Bronchus fibroblast of lung (primary cell): ENCODE measurements around the gene MIER2. TPM values are rescaled to one million over a fixed set of nuclear protein-coding genes. Genes with fewer than 3 reads are reported as not detected.

Experiments
- total RNA-seq: library from RNA; depleted of rRNA; stranded (reverse); fragments of >200 nt; gene quantifications from 2 replicates; pipeline ENCODE4 v1.2.3, GENCODE V29; 2015

MIER2 gene, protein sequence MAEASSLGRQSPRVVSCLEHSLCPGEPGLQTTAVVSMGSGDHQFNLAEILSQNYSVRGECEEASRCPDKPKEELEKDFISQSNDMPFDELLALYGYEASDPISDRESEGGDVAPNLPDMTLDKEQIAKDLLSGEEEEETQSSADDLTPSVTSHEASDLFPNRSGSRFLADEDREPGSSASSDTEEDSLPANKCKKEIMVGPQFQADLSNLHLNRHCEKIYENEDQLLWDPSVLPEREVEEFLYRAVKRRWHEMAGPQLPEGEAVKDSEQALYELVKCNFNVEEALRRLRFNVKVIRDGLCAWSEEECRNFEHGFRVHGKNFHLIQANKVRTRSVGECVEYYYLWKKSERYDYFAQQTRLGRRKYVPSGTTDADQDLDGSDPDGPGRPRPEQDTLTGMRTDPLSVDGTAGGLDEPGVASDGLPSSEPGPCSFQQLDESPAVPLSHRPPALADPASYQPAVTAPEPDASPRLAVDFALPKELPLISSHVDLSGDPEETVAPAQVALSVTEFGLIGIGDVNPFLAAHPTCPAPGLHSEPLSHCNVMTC
- total RNA-seq, result 14.4 and 20.2 TPM in 2 replicates

DNA sequence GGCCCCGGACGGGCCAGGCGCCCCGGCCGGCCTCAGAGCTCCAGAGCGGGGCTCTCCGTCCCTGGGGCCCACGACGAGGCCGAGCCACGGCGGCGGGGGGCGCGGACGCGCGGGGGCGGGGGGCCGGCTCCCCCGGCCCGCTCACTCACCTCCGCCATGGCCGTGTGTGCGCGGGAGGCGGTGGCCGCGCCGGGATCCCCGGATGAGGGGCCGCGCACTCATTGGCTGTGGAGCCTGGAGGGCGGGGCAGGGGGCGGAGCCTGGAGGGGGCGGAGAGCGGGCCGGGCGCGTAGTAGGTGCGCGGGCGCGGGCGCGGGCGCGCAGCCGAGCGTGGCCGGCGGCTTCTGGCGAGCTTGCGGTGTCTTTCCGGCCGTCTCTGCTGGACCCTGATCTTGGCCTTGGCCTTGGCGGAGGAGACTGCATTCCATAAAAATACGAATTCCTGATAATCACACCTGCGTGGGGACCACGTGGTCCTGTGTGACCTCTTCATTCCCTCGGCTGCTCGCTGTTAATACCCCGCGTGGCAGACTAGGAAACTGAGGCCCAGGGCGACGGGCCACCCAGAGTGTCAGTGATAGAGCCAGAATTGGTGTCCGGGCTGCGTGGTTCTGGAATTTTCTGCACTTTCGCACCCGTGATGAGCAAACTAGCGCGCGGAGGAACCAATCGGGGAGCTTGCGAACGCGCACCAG lies at the start of gene MIER2:
MIER2 (minus strand) TSS at position 172 of the 695 bp plus-strand sequence; CDS start at position 158, 14 bp downstream.

DNA sequence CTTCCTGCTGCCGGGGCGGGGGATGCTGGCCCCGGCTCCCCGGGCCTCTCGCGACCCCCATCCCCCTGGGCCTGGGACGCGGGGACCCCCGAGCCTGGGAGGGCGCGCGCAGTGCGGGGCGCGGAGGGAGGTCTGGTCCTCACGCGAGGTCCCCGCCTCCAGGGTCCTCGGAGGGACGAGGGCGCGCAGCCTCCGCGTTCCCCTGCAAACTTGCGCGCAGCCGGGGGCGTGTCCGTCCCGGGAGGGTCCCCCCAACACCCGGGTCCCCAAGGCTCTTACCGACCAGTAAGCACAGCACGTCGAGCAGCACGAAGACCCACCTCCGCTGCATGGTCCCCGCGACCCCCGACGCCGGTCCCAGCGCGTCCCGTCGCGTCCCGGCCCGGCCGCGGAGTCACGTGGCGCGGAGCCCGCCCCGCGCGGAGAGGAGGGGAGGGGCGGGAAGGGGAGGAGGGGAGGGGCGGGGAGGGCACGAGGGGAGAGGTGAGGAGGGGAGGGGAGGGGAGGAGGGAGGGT lies 53.5 kb downstream of the MIER2 start, which contains the start of gene PLPP2:
PLPP2 (minus strand) TSS at position 398 of the 516 bp plus-strand sequence; CDS start at position 331, 67 bp downstream.

Other genes with a start within 250 kb of the MIER2 start
- gene OR4F17, start 237.7 kb downstream of the MIER2 start, total RNA-seq, result not detected in 2 replicates
- gene PLPP2, start 53.4 kb downstream of the MIER2 start, total RNA-seq, result 14.6 and 18.6 TPM in 2 replicates
- 0.15 TPM in 1 of 2 replicates, not detected in the other for gene C2CD4C, start 64.4 kb upstream of the MIER2 start, total RNA-seq
- 0.30 and 0.34 TPM in 2 replicates for gene SHC2, start 116.2 kb upstream of the MIER2 start, total RNA-seq
- 0.50 TPM in 1 of 2 replicates, not detected in the other for gene MADCAM1, start 151.7 kb upstream of the MIER2 start, total RNA-seq
- 32.8 and 33.3 TPM in 2 replicates for gene TPGS1, start 162.7 kb upstream of the MIER2 start, total RNA-seq
- gene CDC34, start 187.0 kb upstream of the MIER2 start, total RNA-seq, result 65.4 and 72.6 TPM in 2 replicates
- 0.30 TPM in 1 of 2 replicates, not detected in the other for gene GZMM, start 199.3 kb upstream of the MIER2 start, total RNA-seq
- gene BSG, start 227.8 kb upstream of the MIER2 start, total RNA-seq, result 569 and 576 TPM in 2 replicates
- gene HCN2, start 245.1 kb upstream of the MIER2 start, total RNA-seq, result 0.17 and 0.30 TPM in 2 replicates